Fibroblast of skin of back (primary cell): ENCODE results near the gene F12.
"Not testable (repeated sequence)": the region's sequence is repeated elsewhere in the genome, so short reads cannot be mapped to it uniquely, and the experiment has no call there.

ENCODE experiments used
- DNase-seq: peaks from one replicate; pipeline ENCODE4 v3.0.0-alpha.2; 2013

F12 gene

GRCh38 chr5:177432143-177432838, 22.9 kb upstream of the F12 start:
- no peak for DNase-seq

GRCh38 chr5:177431317-177432142, 22.2 kb upstream of the F12 start:
- no peak for DNase-seq

GRCh38 chr5:177430972-177431316, 21.6 kb upstream of the F12 start:
- DNase-seq = no peak

GRCh38 chr5:177430140-177430951, 21.0 kb upstream of the F12 start:
- DNase-seq = no peak

- no peak for DNase-seq
Measured at GRCh38 chr5:177429248-177430040, 20.1 kb upstream of the F12 start.

GRCh38 chr5:177428574-177429217, 19.3 kb upstream of the F12 start:
- no peak for DNase-seq

- no peak for DNase-seq
Measured at GRCh38 chr5:177427919-177428573, 18.7 kb upstream of the F12 start.

GRCh38 chr5:177427211-177427822, 18.0 kb upstream of the F12 start:
- no peak for DNase-seq

GRCh38 chr5:177426566-177427210, 17.3 kb upstream of the F12 start, which contains the start of gene GRK6:
GRK6 (plus strand) TSS chr5:177426676; CDS start chr5:177426846, 170 bp downstream.
- DNase-seq = peak; percentile 40

GRCh38 chr5:177425801-177426565, 16.6 kb upstream of the F12 start:
- peak; percentile 100 for DNase-seq

GRCh38 chr5:177425196-177425800, 15.9 kb upstream of the F12 start:
- DNase-seq = no peak

- DNase-seq = no peak
Measured at GRCh38 chr5:177423671-177424070, 14.3 kb upstream of the F12 start.

- DNase-seq = no peak
Measured at GRCh38 chr5:177421062-177421798, 11.9 kb upstream of the F12 start.

- not testable (repeated sequence) for DNase-seq
Measured at GRCh38 chr5:177420472-177420871, 11.1 kb upstream of the F12 start.

GRCh38 chr5:177419046-177419445, 9.7 kb upstream of the F12 start:
- DNase-seq = peak; percentile 45

GRCh38 chr5:177417081-177417480, 7.7 kb upstream of the F12 start:
- not testable (repeated sequence) for DNase-seq

- DNase-seq = no peak
Measured at GRCh38 chr5:177414481-177414880, 5.1 kb upstream of the F12 start.

- no peak for DNase-seq
Measured at GRCh38 chr5:177412603-177413233, 3.4 kb upstream of the F12 start.
